GM23338 (cell line): ENCODE results near the gene KRT37. TPM values are rescaled to one million over a fixed set of nuclear protein-coding genes. Genes with fewer than 3 reads are reported as not detected.
A peak's percentile ranks its signal among the peaks of the same experiment; 100 is the strongest.

Source experiments
- ATAC-seq: fragments of 200-7000 bp; cut with Tn5 transposase; 3 replicates; pipeline ENCODE4 v1.9.1; 2020
- DNase-seq: peaks from one replicate; pipeline ENCODE4 v3.0.0-alpha.2; 2015; ENCODE audit warnings: low spot score
- H2AFZ ChIP-seq: fragments of 200-600 bp; sonication (generic); 2 replicates; pipeline ENCODE4 v1.8.0; 2016; ENCODE audit warnings: antibody characterized with exemption, mild to moderate bottlenecking, moderate library complexity
- H3F3A ChIP-seq: fragments of 200-600 bp; sonication (generic); replicated peaks from 2 replicates; pipeline ENCODE4 v1.8.0; 2017; ENCODE audit warnings: antibody characterized with exemption, mixed run types, low read depth
- H3K27ac ChIP-seq: fragments of 200-600 bp; sonication (generic); 2 replicates; pipeline ENCODE4 v1.6.1; 2016; ENCODE audit warnings: low read depth
- H3K27me3 ChIP-seq: fragments of 200-600 bp; sonication (generic); 2 replicates; pipeline ENCODE4 v1.8.0; 2016; ENCODE audit warnings: mild to moderate bottlenecking, mixed run types, moderate library complexity; ENCODE audit not compliant: insufficient read depth
- H3K36me3 ChIP-seq: fragments of 200-600 bp; sonication (generic); 2 replicates; pipeline ENCODE4 v1.8.0; 2016; ENCODE audit warnings: mild to moderate bottlenecking; ENCODE audit not compliant: insufficient read depth
- H3K4me1 ChIP-seq: fragments of 200-600 bp; sonication (generic); 2 replicates; pipeline ENCODE4 v1.8.0; 2016; ENCODE audit warnings: mild to moderate bottlenecking, moderate library complexity; ENCODE audit not compliant: insufficient read depth
- H3K4me2 ChIP-seq: fragments of 200-600 bp; sonication (generic); 2 replicates; pipeline ENCODE4 v1.7.1; 2017; ENCODE audit warnings: mixed run types
- H3K4me3 ChIP-seq: fragments of 200-600 bp; sonication (generic); 2 replicates; pipeline ENCODE4 v1.6.1; 2016; ENCODE audit warnings: mixed run types
- H3K79me2 ChIP-seq: fragments of 200-600 bp; sonication (generic); replicated peaks from 2 replicates; pipeline ENCODE4 v1.8.0; 2017; ENCODE audit warnings: mild to moderate bottlenecking; ENCODE audit not compliant: insufficient read depth
- H3K9me2 ChIP-seq: fragments of 200-600 bp; sonication (generic); 2 replicates; pipeline ENCODE4 v1.8.0; 2017; ENCODE audit not compliant: insufficient read depth
- H4K20me1 ChIP-seq: fragments of 200-600 bp; sonication (generic); replicated peaks from 2 replicates; pipeline ENCODE4 v1.8.0; 2017; ENCODE audit warnings: mild to moderate bottlenecking; ENCODE audit not compliant: insufficient read depth
- H3K27ac Mint-ChIP-seq: 2 replicates; pipeline ENCODE4 v1.8.0; 2020; ENCODE audit warnings: inconsistent platforms, mild to moderate bottlenecking, moderate library complexity, mixed read lengths
- H3K27me3 Mint-ChIP-seq: 3 replicates; pipeline ENCODE4 v1.8.0; 2022; ENCODE audit warnings: low read depth, mild to moderate bottlenecking, moderate library complexity, mixed read lengths, inconsistent platforms; ENCODE audit not compliant: insufficient read depth, poor library complexity
- H3K36me3 Mint-ChIP-seq: 3 replicates; pipeline ENCODE4 v1.8.0; 2021; ENCODE audit warnings: low read depth, mild to moderate bottlenecking, inconsistent platforms, moderate library complexity, mixed read lengths
- H3K4me1 Mint-ChIP-seq: 3 replicates; pipeline ENCODE4 v1.8.0; 2020; ENCODE audit warnings: mild to moderate bottlenecking, inconsistent platforms, mixed read lengths
- H3K4me3 Mint-ChIP-seq: 3 replicates; pipeline ENCODE4 v1.8.0; 2021; ENCODE audit warnings: moderate library complexity, mild to moderate bottlenecking, inconsistent platforms, mixed read lengths
- H3K9me3 Mint-ChIP-seq: 3 replicates; pipeline ENCODE4 v1.8.0; 2020; ENCODE audit warnings: moderate library complexity, mild to moderate bottlenecking, inconsistent platforms, mixed read lengths
- CREB1 ChIP-seq: fragments of 250-450 bp; sonication (Bioruptor Pico); IDR thresholded peaks from 2 replicates; pipeline ENCODE4 v1.5.0; 2020; ENCODE audit warnings: low read depth, mild to moderate bottlenecking, moderate library complexity
- CTCF ChIP-seq, 2 experiments: fragments of 200-600 bp in 1 of 2; sonication (generic) in 1 of 2; conservative IDR thresholded peaks; 2 replicates each; pipeline versions ENCODE4 v1.5.1 to v1.6.1; 2016 to 2017; ENCODE audit warnings: antibody characterized with exemption in 2 of 2, low read depth in 2 of 2, mild to moderate bottlenecking in 2 of 2, moderate library complexity in 1 of 2
- ETS1 ChIP-seq: IDR thresholded peaks from 2 replicates; pipeline ENCODE4 v1.6.1; 2016; ENCODE audit warnings: antibody characterized with exemption
- EZH2 ChIP-seq: fragments of 200-600 bp; sonication (generic); IDR thresholded peaks from one replicate; pipeline ENCODE4 v1.8.0; 2017; ENCODE audit warnings: antibody characterized with exemption, mild to moderate bottlenecking, low read depth; ENCODE audit not compliant: unreplicated experiment
- EZH2phosphoT487 ChIP-seq: fragments of 200-600 bp; sonication (generic); IDR thresholded peaks from one replicate; pipeline ENCODE4 v1.8.1; 2018; ENCODE audit warnings: antibody characterized with exemption; ENCODE audit not compliant: unreplicated experiment
- JUNB ChIP-seq: IDR thresholded peaks from one replicate; pipeline ENCODE4 v1.6.1; 2016; ENCODE audit warnings: antibody characterized with exemption; ENCODE audit not compliant: unreplicated experiment
- NANOG ChIP-seq: IDR thresholded peaks from 2 replicates; pipeline ENCODE4 v1.6.1; 2016; ENCODE audit warnings: antibody characterized with exemption, borderline replicate concordance
- POLR2AphosphoS5 ChIP-seq: IDR thresholded peaks from 2 replicates; pipeline ENCODE4 v1.6.1; 2016; ENCODE audit warnings: antibody characterized with exemption, low read depth
- STAT1 ChIP-seq: IDR thresholded peaks from one replicate; pipeline ENCODE4 v1.6.1; 2016; ENCODE audit warnings: antibody characterized with exemption; ENCODE audit not compliant: unreplicated experiment
- ZNF114 ChIP-seq: fragments of 250-450 bp; sonication (Bioruptor Pico); IDR thresholded peaks from 2 replicates; pipeline ENCODE4 v1.5.0; 2020; ENCODE audit warnings: mild to moderate bottlenecking, moderate library complexity
- ZNF331 ChIP-seq: fragments of 250-450 bp; sonication (Bioruptor Pico); IDR thresholded peaks from 2 replicates; pipeline ENCODE4 v1.5.0; 2020; ENCODE audit warnings: low read depth, mild to moderate bottlenecking, moderate library complexity
- ZNF462 ChIP-seq: fragments of 250-450 bp; sonication (Bioruptor Pico); IDR thresholded peaks from 2 replicates; pipeline ENCODE4 v1.5.0; 2020; ENCODE audit warnings: mild to moderate bottlenecking, moderate library complexity
- polyA plus RNA-seq: library from polyadenylated mRNA; unstranded; fragments of >200 nt; fragmentation: Nextera tagmentation; extraction: Ambion mirVana; gene quantifications from 2 replicates; pipeline ENCODE4 v1.2.1, GENCODE V29; 2016
- total RNA-seq: library from RNA; depleted of rRNA; stranded (reverse); fragments of >200 nt; shearing (Covaris generic); gene quantifications from 2 replicates; pipeline ENCODE4 v1.2.3, GENCODE V29; 2014
- TF ChIP-seq, protein P1 (sequence below): IDR thresholded peaks from one replicate; pipeline ENCODE4 v1.6.1; 2018; ENCODE audit warnings: antibody characterized with exemption; ENCODE audit not compliant: unreplicated experiment

The KRT37 gene
- total and polyA plus RNA-seq, 2 experiments from 2014 or later: not detected

DNA sequence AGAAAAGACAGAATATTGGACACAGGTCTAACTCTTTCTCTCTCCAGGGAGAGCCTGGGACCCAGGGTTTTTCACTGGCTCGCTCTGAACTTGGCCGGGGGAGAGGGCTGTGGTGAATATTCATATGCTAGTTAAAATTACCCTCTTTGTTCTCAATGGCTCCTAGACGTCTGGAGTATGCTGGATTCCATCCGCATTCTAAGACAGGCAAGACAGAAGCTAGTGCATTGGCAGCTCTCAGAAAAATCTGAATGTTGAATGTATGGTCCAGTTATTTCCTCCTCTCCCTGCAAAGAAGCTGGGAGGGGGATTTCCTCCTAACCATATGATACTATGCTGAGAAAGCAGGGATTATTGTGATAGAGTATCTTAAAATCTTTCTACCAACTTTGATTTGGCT is 36.7 kb downstream of the KRT37 start:
- no peak overlapping the region for H3K27ac ChIP-seq
- no peaks in the 10 kb centered on the region for H3K4me1 ChIP-seq
- no peak overlapping the region for H3K4me3 ChIP-seq
- TF ChIP-seq CREB1 (CRISPR knock-in tag) (no peak), ZNF114 (CRISPR knock-in tag) (no peak), STAT1 (no peak), ETS1 (no peak), EZH2phosphoT487 (no peak), EZH2 (no peak), POLR2AphosphoS5 (no peak), JUNB (no peak), CTCF (conservative IDR thresholded peaks at IDR 0.05; ENCODE audit: low read depth in 2 of 2) (no peak), ZNF462 (CRISPR knock-in tag) (no peak), ZNF331 (CRISPR knock-in tag) (no peak), NANOG (no peak)
- TF ChIP-seq, protein P1, sequence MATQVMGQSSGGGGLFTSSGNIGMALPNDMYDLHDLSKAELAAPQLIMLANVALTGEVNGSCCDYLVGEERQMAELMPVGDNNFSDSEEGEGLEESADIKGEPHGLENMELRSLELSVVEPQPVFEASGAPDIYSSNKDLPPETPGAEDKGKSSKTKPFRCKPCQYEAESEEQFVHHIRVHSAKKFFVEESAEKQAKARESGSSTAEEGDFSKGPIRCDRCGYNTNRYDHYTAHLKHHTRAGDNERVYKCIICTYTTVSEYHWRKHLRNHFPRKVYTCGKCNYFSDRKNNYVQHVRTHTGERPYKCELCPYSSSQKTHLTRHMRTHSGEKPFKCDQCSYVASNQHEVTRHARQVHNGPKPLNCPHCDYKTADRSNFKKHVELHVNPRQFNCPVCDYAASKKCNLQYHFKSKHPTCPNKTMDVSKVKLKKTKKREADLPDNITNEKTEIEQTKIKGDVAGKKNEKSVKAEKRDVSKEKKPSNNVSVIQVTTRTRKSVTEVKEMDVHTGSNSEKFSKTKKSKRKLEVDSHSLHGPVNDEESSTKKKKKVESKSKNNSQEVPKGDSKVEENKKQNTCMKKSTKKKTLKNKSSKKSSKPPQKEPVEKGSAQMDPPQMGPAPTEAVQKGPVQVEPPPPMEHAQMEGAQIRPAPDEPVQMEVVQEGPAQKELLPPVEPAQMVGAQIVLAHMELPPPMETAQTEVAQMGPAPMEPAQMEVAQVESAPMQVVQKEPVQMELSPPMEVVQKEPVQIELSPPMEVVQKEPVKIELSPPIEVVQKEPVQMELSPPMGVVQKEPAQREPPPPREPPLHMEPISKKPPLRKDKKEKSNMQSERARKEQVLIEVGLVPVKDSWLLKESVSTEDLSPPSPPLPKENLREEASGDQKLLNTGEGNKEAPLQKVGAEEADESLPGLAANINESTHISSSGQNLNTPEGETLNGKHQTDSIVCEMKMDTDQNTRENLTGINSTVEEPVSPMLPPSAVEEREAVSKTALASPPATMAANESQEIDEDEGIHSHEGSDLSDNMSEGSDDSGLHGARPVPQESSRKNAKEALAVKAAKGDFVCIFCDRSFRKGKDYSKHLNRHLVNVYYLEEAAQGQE: no peak
- no peaks in the 10 kb centered on the region for H3K27me3 ChIP-seq
- no peak overlapping the region for H3K4me3 Mint-ChIP-seq
- no peaks in the 10 kb centered on the region; the same call in 2 of the 3 replicates for H3K36me3 Mint-ChIP-seq
- peaks cover 2% of the 10 kb centered on the region for H3K27me3 Mint-ChIP-seq
- ATAC-seq (no peak), DNase-seq (no peak)
- no peak overlapping the region for H3K27ac Mint-ChIP-seq
- no peaks in the 10 kb centered on the region for H3K36me3 ChIP-seq
- H3K9me2 ChIP-seq: peaks cover 9% of the 10 kb centered on the region
- no peaks in the 10 kb centered on the region for H3F3A ChIP-seq
- no peaks in the 10 kb centered on the region for H3K4me1 Mint-ChIP-seq
- no peak overlapping the region for H3K4me2 ChIP-seq
- H4K20me1 ChIP-seq: no peaks in the 10 kb centered on the region
- H2AFZ ChIP-seq: peak overlapping the region; percentile 6; the same call in 1 of the 2 replicates
- peaks cover 9% of the 10 kb centered on the region; the same call in 2 of the 3 replicates for H3K9me3 Mint-ChIP-seq
- no peaks in the 10 kb centered on the region for H3K79me2 ChIP-seq
